HepG2 (cell line): Measurements from ENCODE around the gene STARD10. TPM values are rescaled to one million over a fixed set of nuclear protein-coding genes. Genes with fewer than 3 reads are reported as not detected.

Experiments
- FOSL1 ChIP-seq: sonication (generic); formaldehyde crosslinking; IDR thresholded peaks from 2 replicates; pipeline ENCODE4 v1.9.0; 2021; ENCODE audit warnings: missing genetic modification reagents, borderline replicate concordance
- FOXM1 ChIP-seq: sonication (generic); formaldehyde crosslinking; IDR thresholded peaks from 2 replicates; pipeline ENCODE4 v1.5.0; 2020; ENCODE audit warnings: missing genetic modification reagents
- GABPB1 ChIP-seq: IDR thresholded peaks from 2 replicates; pipeline ENCODE4 v1.6.1; 2016; ENCODE audit warnings: mild to moderate bottlenecking, missing genetic modification reagents, moderate library complexity, missing compliant biosample characterization
- HDAC1 ChIP-seq: sonication (generic); formaldehyde crosslinking; IDR thresholded peaks from 2 replicates; pipeline ENCODE4 v1.5.1; 2020; ENCODE audit warnings: mild to moderate bottlenecking, missing genetic modification reagents
- HMG20A ChIP-seq: IDR thresholded peaks from 2 replicates; pipeline ENCODE4 v1.6.1; 2016; ENCODE audit warnings: borderline replicate concordance
- KLF16 ChIP-seq, 2 experiments: sonication (generic) in 1 of 2; formaldehyde crosslinking in 1 of 2; IDR thresholded peaks; 2 replicates each; pipeline versions ENCODE4 v1.6.1 to v1.8.0; 2016 to 2023; ENCODE audit warnings: missing genetic modification reagents in 2 of 2, missing compliant biosample characterization in 1 of 2
- NONO ChIP-seq, 2 experiments: fragments of 450-650 bp in 1 of 2; sonication (generic) in 1 of 2; formaldehyde crosslinking in 1 of 2; IDR thresholded peaks in 1 of 2; conservative IDR thresholded peaks in 1 of 2; 2 replicates each; pipeline versions ENCODE4 v1.6.1 to v1.8.0; 2017 to 2022; ENCODE audit warnings: mild to moderate bottlenecking in 1 of 2, missing genetic modification reagents in 1 of 2, moderate library complexity in 1 of 2
- PATZ1 ChIP-seq: sonication (generic); formaldehyde crosslinking; IDR thresholded peaks from 2 replicates; pipeline ENCODE4 v1.4.0; 2020; ENCODE audit warnings: missing genetic modification reagents
- PHF21A ChIP-seq: sonication (generic); formaldehyde crosslinking; IDR thresholded peaks from 2 replicates; pipeline ENCODE4 v1.5.0; 2020; ENCODE audit warnings: mild to moderate bottlenecking, missing genetic modification reagents
- PITX1 ChIP-seq: sonication (generic); formaldehyde crosslinking; IDR thresholded peaks from 2 replicates; pipeline ENCODE4 v1.5.1; 2020; ENCODE audit warnings: mild to moderate bottlenecking, missing genetic modification reagents
- RARA ChIP-seq: IDR thresholded peaks from 2 replicates; pipeline ENCODE4 v1.6.1; 2016; ENCODE audit warnings: missing genetic modification reagents, missing compliant biosample characterization
- REPIN1 ChIP-seq: sonication (generic); formaldehyde crosslinking; IDR thresholded peaks from 2 replicates; pipeline ENCODE4 v1.8.0; 2022; ENCODE audit warnings: missing genetic modification reagents, low read depth, mild to moderate bottlenecking, borderline replicate concordance
- RXRB ChIP-seq: IDR thresholded peaks from 2 replicates; pipeline ENCODE4 v1.6.1; 2016; ENCODE audit warnings: borderline replicate concordance, missing genetic modification reagents, missing compliant biosample characterization
- SOX5 ChIP-seq: IDR thresholded peaks from 2 replicates; pipeline ENCODE4 v1.6.1; 2016; ENCODE audit warnings: borderline replicate concordance
- SOX6 ChIP-seq, 2 experiments: fragments of 450-650 bp in 1 of 2; sonication (generic) in 1 of 2; formaldehyde crosslinking in 1 of 2; IDR thresholded peaks; 2 replicates each; pipeline versions ENCODE4 v1.4.0 to v1.6.1; 2017 to 2020; ENCODE audit warnings: antibody characterized with exemption in 1 of 2, mild to moderate bottlenecking in 1 of 2, missing genetic modification reagents in 1 of 2
- TARDBP ChIP-seq: sonication (generic); formaldehyde crosslinking; IDR thresholded peaks from 2 replicates; pipeline ENCODE4 v1.8.0; 2022; ENCODE audit warnings: mild to moderate bottlenecking, missing genetic modification reagents
- TCF7 ChIP-seq: sonication (generic); IDR thresholded peaks from 2 replicates; pipeline ENCODE4 v1.6.1; 2016; ENCODE audit warnings: antibody characterized with exemption, low read depth
- ZBTB20 ChIP-seq: sonication (generic); formaldehyde crosslinking; IDR thresholded peaks from 2 replicates; pipeline ENCODE4 v1.8.1; 2023; ENCODE audit warnings: missing genetic modification reagents, low read depth, mild to moderate bottlenecking, borderline replicate concordance
- ZFX ChIP-seq: sonication (generic); formaldehyde crosslinking; IDR thresholded peaks from 2 replicates; pipeline ENCODE4 v1.4.0; 2020; ENCODE audit warnings: mild to moderate bottlenecking, low read depth, missing genetic modification reagents, moderate library complexity
- ZFY ChIP-seq: sonication (generic); formaldehyde crosslinking; IDR thresholded peaks from 2 replicates; pipeline ENCODE4 v1.4.0; 2020; ENCODE audit warnings: missing genetic modification reagents
- ZNF180 ChIP-seq: sonication (generic); formaldehyde crosslinking; IDR thresholded peaks from 2 replicates; pipeline ENCODE4 v1.4.0; 2020; ENCODE audit warnings: low read depth, missing genetic modification reagents, borderline replicate concordance
- ZNF354B ChIP-seq: sonication (generic); formaldehyde crosslinking; IDR thresholded peaks from 2 replicates; pipeline ENCODE4 v1.8.0; 2022; ENCODE audit warnings: mild to moderate bottlenecking, missing genetic modification reagents
- ZNF367 ChIP-seq: sonication (generic); formaldehyde crosslinking; IDR thresholded peaks from 2 replicates; pipeline ENCODE4 v1.4.0; 2020; ENCODE audit warnings: missing genetic modification reagents, borderline replicate concordance
- ZNF629 ChIP-seq: sonication (generic); formaldehyde crosslinking; conservative IDR thresholded peaks from 2 replicates; pipeline ENCODE4 v1.5.0; 2020; ENCODE audit warnings: missing genetic modification reagents
- ZNF747 ChIP-seq: sonication (generic); formaldehyde crosslinking; IDR thresholded peaks from 2 replicates; pipeline ENCODE4 v1.8.1; 2023; ENCODE audit warnings: missing genetic modification reagents, mild to moderate bottlenecking, borderline replicate concordance
- polyA plus RNA-seq, 8 experiments: library from polyadenylated mRNA; depleted of rRNA in 3 of 8; stranded (reverse) in 7 of 8; unstranded in 1 of 8; fragments of >200 nt; fragmentation: Illumina TruSeq in 4 of 8; extraction: Trizol in 4 of 8; gene quantifications; 2 replicates each; pipeline versions ENCODE4 v1.2.1 to v1.2.3, GENCODE V29; 2011 to 2016; ENCODE audit warnings: low read depth in 4 of 8, missing spikeins in 1 of 8, mixed read lengths in 1 of 8; ENCODE audit not compliant: insufficient read depth in 1 of 8
- total RNA-seq, 5 experiments: library from RNA; depleted of rRNA; stranded (reverse); fragments of >200 nt; fragmentation: Illumina TruSeq; extraction: Trizol; gene quantifications; 2 replicates each; pipeline ENCODE4 v1.2.3, GENCODE V29; 2016; ENCODE audit warnings: low read depth in 1 of 5
- TF ChIP-seq, protein P1 (sequence below): sonication (generic); formaldehyde crosslinking; IDR thresholded peaks from 2 replicates; pipeline ENCODE4 v1.4.0; 2020; ENCODE audit warnings: missing genetic modification reagents

Gene STARD10
- total and polyA plus RNA-seq, 2 of the 13 experiments (the other 11 are each of a cell fraction or from before 2014, with no cell fraction given), result 260 to 341 TPM

- TF ChIP-seq PATZ1 (CRISPR knock-in tag), result peak; percentile 89
- no peak for TF ChIP-seq KLF16 (CRISPR knock-in tag; IDR thresholded peaks at IDR 0.05)
- TF ChIP-seq ZBTB20 (CRISPR knock-in tag), result no peak
- TF ChIP-seq FOSL1, result no peak; the same call in 1 of the 2 replicates
- peak; percentile 89 for TF ChIP-seq TCF7
- TF ChIP-seq ZNF180 (CRISPR knock-in tag), result no peak
- no peak for TF ChIP-seq SOX6 (IDR thresholded peaks at IDR 0.05)
- TF ChIP-seq SOX6 (CRISPR knock-in tag; IDR thresholded peaks at IDR 0.05), result peak; percentile 96
- peak; percentile 65 for TF ChIP-seq ZFX (CRISPR knock-in tag)
- TF ChIP-seq ZNF629 (CRISPR knock-in tag), result no peak
- TF ChIP-seq PITX1, result peak; percentile 40; the same call in 1 of the 2 replicates
- peak; percentile 47 for TF ChIP-seq TARDBP
- no peak for TF ChIP-seq GABPB1 (CRISPR knock-in tag)
- TF ChIP-seq ZNF354B (CRISPR knock-in tag), result no peak
- peak; percentile 90 for TF ChIP-seq SOX5 (CRISPR knock-in tag)
- TF ChIP-seq ZFY, result 0 out of 2 replicates have a peak, but pooled peaks have one; percentile 25
- 0 out of 2 replicates have a peak, but pooled peaks have one; percentile 22 for TF ChIP-seq ZNF747 (CRISPR knock-in tag)
- TF ChIP-seq RXRB (CRISPR knock-in tag), result peak; percentile 67; the same call in 1 of the 2 replicates
- TF ChIP-seq RARA (CRISPR knock-in tag), result peak; percentile 79
- no peak for TF ChIP-seq NONO (IDR thresholded peaks at IDR 0.05)
- peak; percentile 16; the same call in 1 of the 2 replicates for TF ChIP-seq NONO (CRISPR knock-in tag; conservative IDR thresholded peaks at IDR 0.05)
- 0 out of 2 replicates have a peak, but pooled peaks have one; percentile 34 for TF ChIP-seq HMG20A (CRISPR knock-in tag)
- peak; percentile 87; the same call in 1 of the 2 replicates for TF ChIP-seq PHF21A (CRISPR knock-in tag)
- TF ChIP-seq, protein P1, sequence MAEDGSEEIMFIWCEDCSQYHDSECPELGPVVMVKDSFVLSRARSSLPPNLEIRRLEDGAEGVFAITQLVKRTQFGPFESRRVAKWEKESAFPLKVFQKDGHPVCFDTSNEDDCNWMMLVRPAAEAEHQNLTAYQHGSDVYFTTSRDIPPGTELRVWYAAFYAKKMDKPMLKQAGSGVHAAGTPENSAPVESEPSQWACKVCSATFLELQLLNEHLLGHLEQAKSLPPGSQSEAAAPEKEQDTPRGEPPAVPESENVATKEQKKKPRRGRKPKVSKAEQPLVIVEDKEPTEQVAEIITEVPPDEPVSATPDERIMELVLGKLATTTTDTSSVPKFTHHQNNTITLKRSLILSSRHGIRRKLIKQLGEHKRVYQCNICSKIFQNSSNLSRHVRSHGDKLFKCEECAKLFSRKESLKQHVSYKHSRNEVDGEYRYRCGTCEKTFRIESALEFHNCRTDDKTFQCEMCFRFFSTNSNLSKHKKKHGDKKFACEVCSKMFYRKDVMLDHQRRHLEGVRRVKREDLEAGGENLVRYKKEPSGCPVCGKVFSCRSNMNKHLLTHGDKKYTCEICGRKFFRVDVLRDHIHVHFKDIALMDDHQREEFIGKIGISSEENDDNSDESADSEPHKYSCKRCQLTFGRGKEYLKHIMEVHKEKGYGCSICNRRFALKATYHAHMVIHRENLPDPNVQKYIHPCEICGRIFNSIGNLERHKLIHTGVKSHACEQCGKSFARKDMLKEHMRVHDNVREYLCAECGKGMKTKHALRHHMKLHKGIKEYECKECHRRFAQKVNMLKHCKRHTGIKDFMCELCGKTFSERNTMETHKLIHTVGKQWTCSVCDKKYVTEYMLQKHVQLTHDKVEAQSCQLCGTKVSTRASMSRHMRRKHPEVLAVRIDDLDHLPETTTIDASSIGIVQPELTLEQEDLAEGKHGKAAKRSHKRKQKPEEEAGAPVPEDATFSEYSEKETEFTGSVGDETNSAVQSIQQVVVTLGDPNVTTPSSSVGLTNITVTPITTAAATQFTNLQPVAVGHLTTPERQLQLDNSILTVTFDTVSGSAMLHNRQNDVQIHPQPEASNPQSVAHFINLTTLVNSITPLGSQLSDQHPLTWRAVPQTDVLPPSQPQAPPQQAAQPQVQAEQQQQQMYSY (CRISPR knock-in tag), result peak; percentile 65
- TF ChIP-seq REPIN1, result peak; percentile 6; the same call in 1 of the 2 replicates
- TF ChIP-seq HDAC1, result peak; percentile 50; the same call in 1 of the 2 replicates
- no peak for TF ChIP-seq FOXM1 (CRISPR knock-in tag)
- no peak for TF ChIP-seq ZNF367 (CRISPR knock-in tag)
Observed at GRCh38 chr11:72777755-72778278, 16.0 kb downstream of the STARD10 start (continued).
